H1 (cell line): ENCODE results near the gene CEACAM16. TPM values are rescaled to one million over a fixed set of nuclear protein-coding genes. Genes with fewer than 3 reads are reported as not detected.

Experiments
- CTCF ChIA-PET: fragments of 300-600 bp; sonication (Branson Sonifier 250); formaldehyde crosslinking; loops from one replicate; lab custom pipeline; 2021; ENCODE audit not compliant: partially characterized antibody; lab: Charles Lee
- POLR2A ChIA-PET: fragments of 300-600 bp; sonication (Branson Sonifier 250); formaldehyde crosslinking; loops from one replicate; lab custom pipeline; 2021; ENCODE audit warnings: inconsistent platforms; ENCODE audit not compliant: partially characterized antibody; lab: Charles Lee
- DNase-seq, 2 experiments: peaks; one replicate each; pipeline versions ENCODE4 v3.0.0 to v3.0.0-alpha.2; 2010 to 2022; ENCODE audit warnings: low spot score in 2 of 2, low read depth in 1 of 2, mixed read lengths in 1 of 2
- FAIRE-seq: peaks from 2 replicates; lab custom pipeline; 2011; peaks lifted over from hg19 to GRCh38; lab: Jason Lieb, UNC
- H2AFZ ChIP-seq: 2 replicates; pipeline ENCODE4 v1.8.1; 2012; ENCODE audit warnings: low read length, inconsistent platforms
- H2AK5ac ChIP-seq: 2 replicates; pipeline ENCODE4 v1.6.1; 2013; ENCODE audit warnings: low read depth, low read length
- H2BK120ac ChIP-seq: replicated peaks from 2 replicates; pipeline ENCODE3; 2013; ENCODE audit warnings: low read depth, low read length, inconsistent platforms
- H2BK12ac ChIP-seq: 2 replicates; pipeline ENCODE4 v1.6.1; 2013; ENCODE audit warnings: low read depth, low read length
- H2BK15ac ChIP-seq: 2 replicates; pipeline ENCODE4 v1.6.1; 2013; ENCODE audit warnings: low read length
- H2BK20ac ChIP-seq: 2 replicates; pipeline ENCODE4 v1.6.1; 2013; ENCODE audit warnings: low read length
- H2BK5ac ChIP-seq: 2 replicates; pipeline ENCODE4 v1.6.1; 2013; ENCODE audit warnings: low read depth, low read length
- H3K14ac ChIP-seq: 2 replicates; pipeline ENCODE4 v1.6.1; 2013; ENCODE audit warnings: inconsistent platforms; ENCODE audit not compliant: insufficient read length
- H3K18ac ChIP-seq: 2 replicates; pipeline ENCODE4 v1.6.1; 2013; ENCODE audit warnings: low read length; ENCODE audit errors: extremely low read depth
- H3K23ac ChIP-seq: 2 replicates; pipeline ENCODE4 v1.6.1; 2013; ENCODE audit warnings: inconsistent platforms; ENCODE audit not compliant: insufficient read length
- H3K23me2 ChIP-seq: 2 replicates; pipeline ENCODE4 v1.6.1; 2013; ENCODE audit warnings: low read depth, low read length
- H3K27ac ChIP-seq: 2 replicates; pipeline ENCODE4 v1.6.1; 2011; ENCODE audit warnings: low read depth, low read length, inconsistent platforms
- H3K27me3 ChIP-seq, 4 experiments: replicated peaks in 1 of 4; 1 replicate in 1 of 4; 2 replicates in 3 of 4; pipeline versions ENCODE4 v1.6.1 to v1.8.1; 2011 to 2013; ENCODE audit warnings: low read length in 3 of 4, mild to moderate bottlenecking in 3 of 4, inconsistent platforms in 2 of 4, mixed read lengths in 2 of 4, moderate library complexity in 1 of 4; ENCODE audit not compliant: control insufficient read depth in 3 of 4, insufficient read depth in 3 of 4; ENCODE audit errors: extremely low read depth in 1 of 4
- H3K36me3 ChIP-seq, 4 experiments: 2 replicates each; pipeline versions ENCODE4 v1.6.1 to v1.8.1; 2011 to 2013; ENCODE audit warnings: mild to moderate bottlenecking in 4 of 4, low read length in 3 of 4, moderate library complexity in 2 of 4, control low read depth in 1 of 4, inconsistent platforms in 1 of 4; ENCODE audit not compliant: insufficient read depth in 4 of 4, control insufficient read depth in 2 of 4
- H3K4ac ChIP-seq: replicated peaks from 2 replicates; pipeline ENCODE3; 2013; ENCODE audit warnings: low read length, low read depth, mixed read lengths, inconsistent platforms; ENCODE audit not compliant: insufficient read length
- H3K4me1 ChIP-seq, 4 experiments: replicated peaks in 1 of 4; 1 replicate in 1 of 4; 2 replicates in 3 of 4; pipeline versions ENCODE4 v1.6.1 to v1.8.1; 2011 to 2013; ENCODE audit warnings: low read length in 3 of 4, inconsistent platforms in 2 of 4, mixed read lengths in 1 of 4; ENCODE audit not compliant: insufficient read depth in 4 of 4, control insufficient read depth in 3 of 4
- H3K4me2 ChIP-seq, 2 experiments: 2 replicates each; pipeline versions ENCODE4 v1.6.1 to v1.8.1; 2011 to 2013; ENCODE audit warnings: low read depth in 2 of 2, low read length in 2 of 2, control low read depth in 1 of 2, inconsistent platforms in 1 of 2, mild to moderate bottlenecking in 1 of 2; ENCODE audit not compliant: insufficient read depth in 1 of 2
- H3K4me3 ChIP-seq, 4 experiments: fragments of 200-600, 300-600 bp in 1 of 4; sonication (generic), shearing (Covaris generic), sonication (Bioruptor Twin) in 1 of 4; 2 replicates each; pipeline versions ENCODE4 v1.5.1 to v1.8.1; 2011 to 2016; ENCODE audit warnings: low read length in 4 of 4, low read depth in 3 of 4, control low read depth in 2 of 4, inconsistent platforms in 2 of 4, mild to moderate bottlenecking in 2 of 4, mixed read lengths in 1 of 4, moderate library complexity in 1 of 4; ENCODE audit not compliant: insufficient read depth in 2 of 4; ENCODE audit errors: extremely low read depth in 1 of 4
- H3K56ac ChIP-seq: replicated peaks from 2 replicates; pipeline ENCODE3; 2013; ENCODE audit warnings: low read depth, mild to moderate bottlenecking, mixed read lengths, low read length, inconsistent platforms; ENCODE audit not compliant: insufficient read length
- H3K79me1 ChIP-seq: 2 replicates; pipeline ENCODE4 v1.6.1; 2013; ENCODE audit warnings: low read depth, low read length, control low read depth
- H3K79me2 ChIP-seq, 2 experiments: 2 replicates each; pipeline versions ENCODE4 v1.6.1 to v1.8.1; 2012 to 2013; ENCODE audit warnings: low read length in 2 of 2, mild to moderate bottlenecking in 2 of 2, inconsistent platforms in 1 of 2; ENCODE audit not compliant: insufficient read depth in 2 of 2, control insufficient read depth in 1 of 2
- H3K9ac ChIP-seq, 4 experiments: replicated peaks in 1 of 4; 1 replicate in 1 of 4; 2 replicates in 3 of 4; pipeline versions ENCODE4 v1.6.1 to v1.8.1; 2011 to 2013; ENCODE audit warnings: low read depth in 3 of 4, low read length in 3 of 4, control low read depth in 2 of 4, mild to moderate bottlenecking in 2 of 4, moderate library complexity in 2 of 4, inconsistent platforms in 1 of 4; ENCODE audit errors: extremely low read depth in 1 of 4
- H3K9me3 ChIP-seq, 2 experiments: 2 replicates each; pipeline versions ENCODE4 v1.6.1 to v1.8.1; 2012 to 2013; ENCODE audit warnings: mild to moderate bottlenecking in 2 of 2, moderate library complexity in 2 of 2, control low read depth in 1 of 2, inconsistent platforms in 1 of 2, low read depth in 1 of 2, low read length in 1 of 2, mixed read lengths in 1 of 2; ENCODE audit not compliant: insufficient read depth in 2 of 2
- H4K20me1 ChIP-seq, 2 experiments: replicated peaks in 1 of 2; 2 replicates each; pipeline versions ENCODE3 to v1.8.1; 2011 to 2013; ENCODE audit warnings: inconsistent platforms in 2 of 2, low read length in 2 of 2, mild to moderate bottlenecking in 1 of 2; ENCODE audit not compliant: insufficient read depth in 2 of 2, control insufficient read depth in 1 of 2
- H4K5ac ChIP-seq: 2 replicates; pipeline ENCODE4 v1.6.1; 2013; ENCODE audit warnings: low read length, low read depth, mixed read lengths, inconsistent platforms; ENCODE audit not compliant: insufficient read length
- H4K8ac ChIP-seq: 2 replicates; pipeline ENCODE4 v1.8.0; 2013; ENCODE audit warnings: mild to moderate bottlenecking, moderate library complexity, low read length, inconsistent platforms; ENCODE audit not compliant: insufficient read depth; ENCODE audit errors: extremely low read depth
- H4K91ac ChIP-seq: replicated peaks from 2 replicates; pipeline ENCODE3; 2013; ENCODE audit warnings: low read length, mixed read lengths, inconsistent platforms; ENCODE audit not compliant: insufficient read length
- ASH2L ChIP-seq: fragments of 200-600, 300-600 bp; sonication (generic); IDR thresholded peaks from one replicate; pipeline ENCODE4 v1.7.1; 2017; ENCODE audit warnings: low read length
- CREB1 ChIP-seq: IDR thresholded peaks from 2 replicates; pipeline ENCODE4 v1.6.1; 2012; ENCODE audit warnings: inconsistent platforms
- EGR1 ChIP-seq: IDR thresholded peaks from 2 replicates; pipeline ENCODE4 v1.6.1; 2011; ENCODE audit warnings: low read depth, low read length, borderline replicate concordance
- KDM1A ChIP-seq: fragments of 200-600, 300-600 bp; sonication (generic); IDR thresholded peaks from 2 replicates; pipeline ENCODE4 v1.7.1; 2016; ENCODE audit warnings: mild to moderate bottlenecking, low read length, borderline replicate concordance
- RBBP5 ChIP-seq: IDR thresholded peaks from 2 replicates; pipeline ENCODE4 v1.7.1; 2012; ENCODE audit warnings: low read depth, mild to moderate bottlenecking, inconsistent platforms, low read length, moderate library complexity, borderline replicate concordance
- WGBS, 2 experiments: shearing (Covaris generic) in 1 of 2; methylation state at CpG; one replicate each; pipeline versions ENCODE4 v1.1.6 to v1.1.7; 2013 to 2015; ENCODE audit warnings: low lambda C conversion rate in 2 of 2, mixed read lengths in 2 of 2, inconsistent platforms in 1 of 2, low coverage in 1 of 2, missing lambda C conversion rate in 1 of 2; ENCODE audit not compliant: insufficient replicate concordance in 2 of 2, insufficient coverage in 1 of 2, insufficient read length in 1 of 2; ENCODE audit errors: extremely low coverage in 1 of 2, missing lambda C conversion rate in 1 of 2; 5-methylcytosine and 5-hydroxymethylcytosine counted together
- polyA plus RNA-seq, 7 experiments: library from polyadenylated mRNA; depleted of rRNA in 3 of 7; stranded (reverse) in 5 of 7; unstranded in 2 of 7; fragments of >200 nt in 5 of 7; fragments of 200-250 nt in 2 of 7; gene quantifications; 1 replicate in 5 of 7; 2 replicates in 1 of 7; 4 replicates in 1 of 7; pipeline versions ENCODE4 v1.2.1 to v1.2.3, GENCODE V29; 2011 to 2013; ENCODE audit warnings: missing spikeins in 2 of 7, mixed read lengths in 2 of 7
- total RNA-seq: library from RNA; stranded (reverse); fragmentation: NEBNext Ultra II Directional; extraction: Animal tissue kit (Norgen Biotek cat#: 25700); gene quantifications from 2 replicates; pipeline ENCODE4 v1.2.1, GENCODE V29; 2021

Gene CEACAM16
- total and polyA plus RNA-seq, 2 of the 8 experiments (the other 6 are each of a cell fraction or from before 2014, with no cell fraction given): not detected

DNA sequence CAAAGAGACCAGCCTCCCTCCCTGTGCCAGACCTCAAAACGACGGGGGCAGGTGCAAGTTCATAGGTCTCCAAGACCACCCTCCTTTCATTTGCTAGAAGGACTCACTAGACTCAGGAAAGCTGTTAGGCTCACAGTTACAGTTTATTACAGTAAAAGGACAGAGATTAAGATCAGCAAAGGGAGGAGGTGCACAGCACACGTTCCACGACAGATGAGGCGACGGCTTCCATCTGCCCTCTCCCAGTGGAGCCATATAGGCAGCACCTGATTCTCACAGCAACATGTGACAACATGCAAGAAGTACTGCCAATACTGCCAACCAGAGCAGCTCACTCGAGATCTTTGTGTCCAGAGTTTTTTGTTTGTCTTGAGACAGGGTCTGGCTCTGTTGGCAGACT is 37.0 kb upstream of the CEACAM16 start:
- Histone ChIP-seq H2BK5ac (no peak overlapping the region), H2BK120ac (no peak overlapping the region), H2BK20ac (no peak overlapping the region), H3K4me2 (no peak overlapping the region), H3K27me3 (no peaks in the 10 kb centered on the region), H4K20me1 (no peaks in the 10 kb centered on the region), H3K14ac (no peak overlapping the region), H4K5ac (no peak overlapping the region), H2BK15ac (no peak overlapping the region), H3K23ac (no peak overlapping the region), H3K23me2 (no peaks in the 10 kb centered on the region), H4K8ac (no peak overlapping the region), H3K9me3 (no peaks in the 10 kb centered on the region), H3K56ac (no peak overlapping the region), H3K79me2 (no peaks in the 10 kb centered on the region), H2BK12ac (no peak overlapping the region), H4K91ac (no peak overlapping the region), H3K36me3 (peaks cover 6 to 27% (median 14%) of the 10 kb centered on the region in 4 experiments; a peak in 5 of 8 replicates), H3K4me3 (no peak overlapping the region), H2AK5ac (no peak overlapping the region), H2AFZ (no peak overlapping the region), H3K9ac (no peak overlapping the region), H3K18ac (no peak overlapping the region), H3K4me1 (peaks cover 0 to 2% (median 0%) of the 10 kb centered on the region in 4 experiments; a peak in 3 of 7 replicates), H3K79me1 (no peaks in the 10 kb centered on the region), H3K27ac (no peak overlapping the region), H3K4ac (no peak overlapping the region)
- FAIRE-seq (no peak), DNase-seq (no peak)
- CTCF ChIA-PET: interaction anchor here (0.9 to 13.3 kb wide), 11 partner anchors 14 to 121 kb away, joined by 3 to 126 read pairs (median 6); no protein-coding TSS in a partner anchor
- TF ChIP-seq CREB1: no peak
- no peak for TF ChIP-seq ASH2L
- TF ChIP-seq RBBP5: no peak
- no peak for TF ChIP-seq KDM1A
- TF ChIP-seq EGR1: no peak
- 94% methylated on average over 7 of the region's 7 CpGs; no CpG with 5 or more reads in 1 of the 2 experiments for WGBS, 2 experiments
- POLR2A ChIA-PET: interaction anchor here (1.1 to 2.2 kb wide), 3 partner anchors 11 to 113 kb away, joined by 3 to 5 read pairs (median 3); no protein-coding TSS in a partner anchor
